HG02588 (cell line): ENCODE results near the gene RGS6.

Experiments
- ATAC-seq: cut with Tn5 transposase; IDR thresholded peaks from one replicate; pipeline ENCODE4 v1.9.1; 2021; ENCODE audit warnings: mild to moderate bottlenecking, moderate library complexity; ENCODE audit not compliant: unreplicated experiment

Gene RGS6

DNA sequence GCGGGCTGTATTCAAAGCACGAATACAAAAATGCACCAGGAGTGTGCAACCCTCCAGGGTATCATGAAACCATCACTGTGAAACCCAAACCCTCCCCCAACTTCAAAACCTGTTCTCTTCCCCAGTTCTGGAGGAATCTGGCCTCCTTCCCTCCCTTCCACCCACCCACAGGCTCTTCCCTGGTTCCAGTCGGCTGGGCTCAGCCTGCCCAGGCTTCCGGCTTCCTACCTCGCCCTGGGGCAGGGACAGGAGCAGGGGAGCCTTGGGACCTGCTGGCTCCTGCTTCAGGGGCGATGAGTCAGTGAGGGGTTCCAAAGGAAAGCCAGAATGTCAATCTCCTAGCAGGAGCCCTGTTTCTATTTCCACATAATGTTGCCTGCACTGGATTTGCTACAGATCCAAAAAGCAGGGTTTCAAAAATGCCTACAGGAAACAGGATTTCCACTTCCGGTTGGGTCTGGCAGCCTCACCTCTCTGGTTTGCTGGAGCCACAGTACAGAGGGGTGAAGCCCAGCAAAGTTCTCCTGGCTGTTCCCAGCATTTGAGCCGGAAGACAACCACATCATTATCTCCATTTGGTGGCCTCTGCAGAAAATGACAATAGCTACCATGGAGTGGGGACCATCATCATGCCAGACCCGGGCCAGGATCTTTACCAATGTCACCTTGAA, 683.4 kb downstream of the RGS6 start:
- no peak for ATAC-seq
